DOHH2 (cell line): ENCODE data around the gene PEAK3.

Experiments
- EZH2phosphoT487 ChIP-seq: fragments of 200-600 bp; sonication (generic); IDR thresholded peaks from 2 replicates; pipeline ENCODE4 v1.6.1; 2017; ENCODE audit warnings: borderline replicate concordance, mild to moderate bottlenecking, antibody characterized with exemption, low read length, moderate library complexity, mixed read lengths
- TF ChIP-seq, protein P1 (sequence below): fragments of 200-600 bp; sonication (generic); IDR thresholded peaks from one replicate; pipeline ENCODE4 v1.5.1; 2014; ENCODE audit warnings: antibody characterized with exemption, mild to moderate bottlenecking, low read depth, low read length; ENCODE audit not compliant: poor library complexity, severe bottlenecking

DNA sequence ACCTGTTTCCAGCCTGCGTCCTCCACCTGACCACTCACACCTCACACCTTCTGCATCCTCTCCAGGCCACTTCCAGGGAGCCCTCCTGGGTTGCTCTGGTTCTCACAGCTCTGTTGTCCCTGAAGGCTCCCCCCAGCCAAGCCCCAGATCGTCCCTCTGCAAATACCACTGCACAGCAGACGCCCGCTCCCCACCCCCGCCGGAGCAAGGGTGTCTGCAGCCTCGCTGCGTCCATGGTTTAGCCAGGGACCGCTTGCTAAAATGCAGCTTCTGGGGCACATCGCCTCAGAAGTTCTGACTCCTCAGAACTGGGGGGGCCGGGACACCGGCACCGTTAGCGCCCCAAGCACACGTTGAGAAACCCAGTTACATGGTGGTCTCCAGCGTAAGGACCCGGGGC is 25.0 kb upstream of the PEAK3 start:
- TF ChIP-seq, protein P1, sequence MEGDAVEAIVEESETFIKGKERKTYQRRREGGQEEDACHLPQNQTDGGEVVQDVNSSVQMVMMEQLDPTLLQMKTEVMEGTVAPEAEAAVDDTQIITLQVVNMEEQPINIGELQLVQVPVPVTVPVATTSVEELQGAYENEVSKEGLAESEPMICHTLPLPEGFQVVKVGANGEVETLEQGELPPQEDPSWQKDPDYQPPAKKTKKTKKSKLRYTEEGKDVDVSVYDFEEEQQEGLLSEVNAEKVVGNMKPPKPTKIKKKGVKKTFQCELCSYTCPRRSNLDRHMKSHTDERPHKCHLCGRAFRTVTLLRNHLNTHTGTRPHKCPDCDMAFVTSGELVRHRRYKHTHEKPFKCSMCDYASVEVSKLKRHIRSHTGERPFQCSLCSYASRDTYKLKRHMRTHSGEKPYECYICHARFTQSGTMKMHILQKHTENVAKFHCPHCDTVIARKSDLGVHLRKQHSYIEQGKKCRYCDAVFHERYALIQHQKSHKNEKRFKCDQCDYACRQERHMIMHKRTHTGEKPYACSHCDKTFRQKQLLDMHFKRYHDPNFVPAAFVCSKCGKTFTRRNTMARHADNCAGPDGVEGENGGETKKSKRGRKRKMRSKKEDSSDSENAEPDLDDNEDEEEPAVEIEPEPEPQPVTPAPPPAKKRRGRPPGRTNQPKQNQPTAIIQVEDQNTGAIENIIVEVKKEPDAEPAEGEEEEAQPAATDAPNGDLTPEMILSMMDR: no peak
- no peak for TF ChIP-seq EZH2phosphoT487
